ENCODE measurements around the gene SYNGR1.
"Not testable (repeated sequence)": the region's sequence is repeated elsewhere in the genome, so short reads cannot be mapped to it uniquely, and the experiment has no call there.

Gene SYNGR1

DNA sequence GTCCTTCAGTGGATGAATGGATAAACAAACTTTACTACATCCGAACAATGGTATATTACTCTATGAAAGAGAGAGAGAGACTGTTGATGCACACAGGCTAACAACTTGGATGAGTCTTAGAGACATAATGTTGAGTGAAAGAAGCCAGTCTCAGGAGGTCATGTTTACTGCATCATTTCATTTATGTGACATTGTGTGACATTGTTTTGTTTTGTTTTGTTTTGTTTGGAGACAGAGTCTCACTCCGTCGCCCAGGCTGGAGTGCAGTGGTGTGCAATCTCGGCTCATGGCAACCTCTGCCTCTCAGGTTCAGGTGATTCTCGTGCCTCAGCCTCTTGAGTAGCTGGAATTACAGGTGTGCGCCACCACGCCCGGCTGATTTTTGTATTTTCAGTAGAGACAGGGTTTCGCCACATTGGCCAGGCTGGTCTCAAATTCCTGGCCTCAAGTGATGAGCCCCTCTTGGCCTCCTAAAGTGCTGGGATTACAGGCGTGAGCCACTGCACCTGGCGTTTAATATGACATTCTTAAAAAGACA is 62.1 kb downstream of the SYNGR1 start:
- not testable (repeated sequence) for DNase-seq

DNA sequence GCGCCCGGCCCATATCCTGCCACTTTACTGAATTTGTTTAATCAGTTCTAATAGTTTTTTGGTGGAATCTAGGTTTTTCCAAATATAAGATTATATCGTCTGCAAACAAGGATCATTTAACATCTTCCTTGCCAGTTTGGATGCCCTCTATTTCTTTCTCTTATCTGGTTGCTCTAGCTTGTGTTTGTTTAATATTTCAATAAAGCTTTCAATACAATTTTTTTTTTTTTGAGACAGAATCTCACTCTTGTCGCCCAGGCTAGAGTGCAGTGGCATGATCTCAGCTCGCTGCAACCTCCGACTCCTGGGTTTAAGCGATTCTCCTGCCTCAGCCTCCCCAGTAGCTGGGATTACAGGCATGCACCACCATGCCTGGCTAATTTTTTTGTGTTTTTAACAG is 63.4 kb downstream of the SYNGR1 start:
- not testable (repeated sequence) for DNase-seq

DNA sequence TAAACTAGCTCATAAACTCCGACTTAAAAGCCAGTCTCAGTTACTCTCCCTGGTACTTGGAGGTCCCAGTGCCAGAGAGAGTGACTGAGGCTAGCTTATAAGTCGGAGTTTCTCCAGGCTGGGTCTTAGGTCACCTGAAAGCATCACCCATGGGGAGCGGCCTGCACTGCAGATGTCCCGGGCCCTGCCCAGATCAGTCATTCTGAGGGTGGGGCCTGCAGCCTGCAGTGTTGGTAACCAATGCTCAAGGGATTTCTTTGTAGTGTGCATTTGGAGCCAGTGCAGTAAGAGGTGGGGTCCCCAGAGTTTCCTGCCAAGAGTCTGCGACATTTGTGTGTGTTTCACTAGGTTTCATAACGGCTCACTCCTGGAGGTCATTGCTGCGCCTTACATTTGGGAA is 64.6 kb downstream of the SYNGR1 start:
- DNase-seq = peak; percentile 42

DNA sequence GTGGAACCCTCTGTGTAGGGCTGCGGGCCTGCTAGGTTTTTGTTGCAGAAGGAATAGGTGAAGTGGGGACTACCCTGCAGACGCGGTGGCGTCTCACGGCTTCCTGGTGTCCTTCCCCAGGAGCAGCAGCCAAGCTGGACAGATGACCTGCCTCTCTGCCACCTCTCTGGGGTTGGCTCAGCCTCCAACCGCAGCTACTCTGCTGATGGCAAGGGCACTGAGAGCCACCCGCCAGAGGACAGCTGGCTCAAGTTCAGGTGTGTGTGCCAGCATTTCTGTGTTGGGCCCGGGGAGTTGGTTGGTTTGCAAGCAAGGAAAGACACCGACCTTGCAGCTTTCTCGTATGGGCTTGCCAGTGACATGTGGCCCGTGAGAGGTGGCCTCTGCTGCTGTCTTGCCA is 65.1 kb downstream of the SYNGR1 start:
- DNase-seq = no peak

DNA sequence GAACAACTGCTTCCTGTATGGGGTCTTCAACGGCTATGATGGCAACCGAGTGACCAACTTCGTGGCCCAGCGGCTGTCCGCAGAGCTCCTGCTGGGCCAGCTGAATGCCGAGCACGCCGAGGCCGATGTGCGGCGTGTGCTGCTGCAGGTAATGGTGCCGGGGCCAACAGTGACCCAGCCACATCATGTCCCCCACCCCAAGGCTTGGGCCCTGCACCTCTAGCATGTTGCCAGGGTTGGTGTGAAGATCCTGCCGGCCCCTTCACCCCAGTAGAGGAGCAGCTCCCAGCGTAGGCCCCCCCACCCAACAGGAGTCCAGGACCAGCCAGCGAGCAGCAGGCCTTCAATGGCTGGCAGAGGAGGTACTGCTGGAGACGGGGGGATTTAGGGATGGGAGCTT is 65.7 kb downstream of the SYNGR1 start:
- no peak for DNase-seq

DNA sequence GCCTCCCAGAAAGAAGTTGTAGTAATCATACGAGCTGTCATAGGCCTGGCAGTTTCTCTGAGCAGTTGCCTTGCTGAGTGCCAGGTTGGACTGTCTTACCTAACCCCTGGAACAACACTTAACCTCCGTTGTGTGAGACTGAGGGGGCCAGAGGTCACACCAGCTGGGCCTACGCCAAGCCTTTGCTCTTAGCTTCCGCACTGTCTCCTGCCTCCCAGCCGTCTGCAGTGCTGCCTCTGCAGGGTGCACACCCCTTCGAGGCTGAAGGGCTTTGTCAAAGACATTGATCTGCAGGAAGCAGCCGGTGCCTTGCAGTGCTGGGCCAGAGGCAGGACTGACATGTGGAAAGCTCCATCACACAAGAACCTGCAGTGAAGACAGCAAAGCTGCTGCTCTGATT is 66.5 kb downstream of the SYNGR1 start:
- DNase-seq = peak; percentile 56

DNA sequence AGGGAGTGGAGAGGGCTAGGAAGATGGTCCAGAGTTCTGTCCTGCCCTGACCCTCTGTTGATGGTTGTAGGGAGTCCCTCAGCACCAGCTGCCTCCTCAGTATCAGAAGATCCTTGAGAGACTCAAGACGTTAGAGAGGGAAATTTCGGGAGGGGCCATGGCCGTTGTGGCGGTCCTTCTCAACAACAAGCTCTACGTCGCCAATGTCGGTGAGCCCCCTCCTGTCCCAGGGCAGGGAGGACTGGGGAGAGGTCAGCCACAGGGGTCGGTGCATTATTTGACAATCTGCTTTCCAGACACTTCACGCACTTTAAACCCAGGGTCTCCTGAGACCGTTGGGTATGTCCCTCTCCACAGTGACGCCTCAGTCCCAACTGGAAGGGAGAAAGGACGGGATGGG is 67.8 kb downstream of the SYNGR1 start:
- no peak for DNase-seq

DNA sequence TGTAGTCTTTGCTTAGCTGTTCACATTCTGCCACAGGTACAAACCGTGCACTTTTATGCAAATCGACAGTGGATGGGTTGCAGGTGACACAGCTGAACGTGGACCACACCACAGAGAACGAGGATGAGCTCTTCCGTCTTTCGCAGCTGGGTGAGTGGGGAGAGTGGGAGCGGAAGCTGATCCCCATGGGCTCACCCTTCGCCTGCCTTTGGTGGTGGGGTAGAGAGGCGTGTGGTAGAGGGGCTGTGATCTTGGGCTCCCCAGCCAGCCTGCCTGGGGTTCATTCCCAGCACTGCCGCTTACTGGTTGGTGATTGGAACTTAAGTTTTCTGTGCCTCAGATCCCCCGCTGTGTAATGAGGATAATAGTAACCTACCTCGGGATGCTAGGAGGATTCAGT is 68.9 kb downstream of the SYNGR1 start:
- no peak for DNase-seq

DNA sequence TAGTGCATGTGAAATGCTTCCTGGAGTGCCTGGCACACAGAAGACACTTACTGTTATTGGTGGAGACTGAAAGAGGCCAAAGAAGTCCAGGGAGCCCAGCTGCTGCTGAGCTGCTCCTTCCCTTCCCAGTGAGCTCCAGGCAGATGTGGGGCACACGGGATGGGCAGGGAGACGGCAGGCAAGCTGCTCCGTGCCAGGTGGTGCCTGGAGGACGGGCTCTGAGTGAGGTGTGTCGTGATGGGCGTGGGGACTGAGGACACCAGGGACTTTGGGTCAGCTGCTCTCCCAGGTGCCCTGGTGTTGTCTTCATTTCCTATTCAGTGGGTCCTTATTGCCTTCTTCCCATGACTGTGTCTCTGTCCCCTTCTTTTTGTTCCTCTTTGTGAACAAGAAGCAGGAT is 69.3 kb downstream of the SYNGR1 start:
- no peak for DNase-seq

DNA sequence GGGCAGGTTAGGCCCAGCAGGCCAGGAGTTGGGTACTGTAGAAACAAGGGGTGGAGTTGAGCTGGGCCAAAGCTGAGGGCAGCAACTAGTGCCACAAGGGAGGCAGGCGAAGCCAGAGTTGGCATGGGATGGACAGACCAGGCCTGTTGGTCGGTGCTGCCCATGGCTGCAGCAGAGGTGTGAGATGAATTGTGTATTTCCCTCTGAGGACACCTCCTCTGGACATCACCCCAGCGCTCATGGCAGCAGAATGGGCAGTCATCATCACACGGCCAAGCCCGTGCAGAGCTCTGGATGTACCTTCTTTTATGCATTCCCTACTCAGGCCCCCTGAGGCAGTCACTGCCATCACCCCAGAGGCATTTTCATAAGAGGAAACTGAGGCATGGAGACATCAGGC is 70.1 kb downstream of the SYNGR1 start:
- DNase-seq = no peak

DNA sequence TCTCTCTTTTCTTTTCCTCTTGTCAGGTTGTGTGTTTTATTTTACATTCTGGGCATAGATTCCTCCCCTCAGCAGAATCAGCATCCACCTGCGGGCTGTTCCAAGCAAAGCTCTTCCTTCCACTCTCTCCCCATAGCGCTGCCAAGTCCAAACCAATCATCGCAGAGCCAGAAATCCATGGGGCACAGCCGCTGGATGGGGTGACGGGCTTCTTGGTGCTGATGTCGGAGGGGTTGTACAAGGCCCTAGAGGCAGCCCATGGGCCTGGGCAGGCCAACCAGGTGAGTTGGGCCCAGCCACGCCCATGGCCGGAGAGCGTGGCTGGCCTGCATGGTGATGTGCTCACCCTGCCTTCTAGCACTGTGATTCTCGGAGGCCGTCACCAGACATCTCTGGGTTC is 71.9 kb downstream of the SYNGR1 start:
- no peak for DNase-seq

DNA sequence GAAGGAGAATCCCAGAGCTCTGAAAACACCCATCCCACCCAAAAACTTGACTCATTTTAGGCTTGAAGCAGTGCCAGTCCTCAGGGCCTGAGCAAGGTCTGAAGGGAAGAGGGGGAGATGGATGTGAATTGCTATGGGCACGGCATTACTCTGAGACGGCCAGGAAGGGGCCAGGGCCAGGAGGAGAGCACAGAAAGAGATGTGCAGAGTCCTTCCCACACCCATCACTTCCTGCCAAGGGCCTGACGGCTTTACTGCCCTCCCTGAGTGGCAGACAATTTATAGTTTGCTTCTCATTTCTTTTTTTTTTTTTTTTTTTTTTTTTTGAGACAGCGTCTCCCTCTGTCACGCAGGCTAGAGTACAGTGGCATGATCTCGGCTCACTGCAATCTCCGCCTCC is 72.3 kb downstream of the SYNGR1 start:
- no peak for DNase-seq

DNA sequence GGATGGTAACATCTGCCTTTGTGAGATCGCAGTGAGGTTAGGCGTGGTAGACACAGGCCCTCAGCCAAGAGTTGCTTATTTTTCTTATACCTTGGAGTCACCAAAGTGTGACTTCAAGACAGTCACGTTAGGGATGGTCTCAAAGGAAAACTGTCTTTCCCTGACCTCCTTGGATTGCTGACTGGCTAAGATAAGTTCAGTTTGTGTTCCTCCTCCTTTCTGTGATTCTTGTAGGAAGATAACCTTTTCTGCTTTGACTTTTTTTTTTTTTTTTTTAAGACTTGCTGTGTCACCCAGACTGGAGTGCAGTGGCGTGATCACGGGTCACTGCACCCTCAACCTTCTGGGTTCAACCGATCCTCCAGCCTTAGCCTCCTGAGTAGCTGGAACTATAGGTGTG is 72.9 kb downstream of the SYNGR1 start:
- DNase-seq = no peak

DNA sequence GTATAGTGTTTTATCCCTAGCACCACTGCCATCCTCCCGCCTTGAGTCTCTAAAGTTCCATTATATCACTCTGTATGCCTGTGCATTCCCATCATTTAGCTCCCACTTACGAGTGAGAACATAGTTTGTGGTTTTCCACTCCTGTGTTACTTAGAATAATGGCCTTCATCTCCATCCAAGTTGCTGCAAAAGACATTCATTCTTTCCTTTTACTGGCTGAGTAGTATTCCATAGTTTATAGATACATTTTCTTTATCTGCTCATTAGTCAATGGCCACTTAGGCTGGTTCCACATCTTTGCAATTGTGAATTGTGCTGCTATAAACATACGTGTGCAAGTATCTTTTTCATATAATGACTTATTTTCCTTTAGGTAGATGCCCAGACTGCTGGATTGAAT is 74.2 kb downstream of the SYNGR1 start:
- DNase-seq = no peak

DNA sequence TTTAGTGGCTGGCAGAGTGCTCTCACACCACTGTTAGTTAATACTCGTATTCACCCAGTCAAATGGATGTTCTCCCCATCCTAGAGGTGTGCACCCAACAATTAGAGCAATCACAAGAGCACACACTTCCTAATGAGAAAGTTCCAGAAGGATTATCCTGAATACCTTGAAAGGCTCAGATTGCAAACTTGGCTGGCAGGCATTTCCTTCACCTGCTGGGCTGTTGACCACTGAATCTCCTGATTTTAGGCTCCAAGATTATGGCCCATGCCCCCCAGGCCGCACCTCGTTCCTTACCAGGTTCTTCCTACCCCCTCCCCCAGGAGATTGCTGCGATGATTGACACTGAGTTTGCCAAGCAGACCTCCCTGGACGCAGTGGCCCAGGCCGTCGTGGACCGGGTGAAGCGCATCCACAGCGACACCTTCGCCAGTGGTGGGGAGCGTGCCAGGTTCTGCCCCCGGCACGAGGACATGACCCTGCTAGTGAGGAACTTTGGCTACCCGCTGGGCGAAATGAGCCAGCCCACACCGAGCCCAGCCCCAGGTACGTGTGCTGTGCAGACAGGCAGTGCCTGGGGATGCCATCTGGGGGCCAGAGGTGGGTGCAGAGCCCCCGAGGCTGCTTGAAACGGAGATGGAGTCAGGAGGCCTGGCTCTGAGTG is 76.7 kb downstream of the SYNGR1 start:
- no peak for DNase-seq

DNA sequence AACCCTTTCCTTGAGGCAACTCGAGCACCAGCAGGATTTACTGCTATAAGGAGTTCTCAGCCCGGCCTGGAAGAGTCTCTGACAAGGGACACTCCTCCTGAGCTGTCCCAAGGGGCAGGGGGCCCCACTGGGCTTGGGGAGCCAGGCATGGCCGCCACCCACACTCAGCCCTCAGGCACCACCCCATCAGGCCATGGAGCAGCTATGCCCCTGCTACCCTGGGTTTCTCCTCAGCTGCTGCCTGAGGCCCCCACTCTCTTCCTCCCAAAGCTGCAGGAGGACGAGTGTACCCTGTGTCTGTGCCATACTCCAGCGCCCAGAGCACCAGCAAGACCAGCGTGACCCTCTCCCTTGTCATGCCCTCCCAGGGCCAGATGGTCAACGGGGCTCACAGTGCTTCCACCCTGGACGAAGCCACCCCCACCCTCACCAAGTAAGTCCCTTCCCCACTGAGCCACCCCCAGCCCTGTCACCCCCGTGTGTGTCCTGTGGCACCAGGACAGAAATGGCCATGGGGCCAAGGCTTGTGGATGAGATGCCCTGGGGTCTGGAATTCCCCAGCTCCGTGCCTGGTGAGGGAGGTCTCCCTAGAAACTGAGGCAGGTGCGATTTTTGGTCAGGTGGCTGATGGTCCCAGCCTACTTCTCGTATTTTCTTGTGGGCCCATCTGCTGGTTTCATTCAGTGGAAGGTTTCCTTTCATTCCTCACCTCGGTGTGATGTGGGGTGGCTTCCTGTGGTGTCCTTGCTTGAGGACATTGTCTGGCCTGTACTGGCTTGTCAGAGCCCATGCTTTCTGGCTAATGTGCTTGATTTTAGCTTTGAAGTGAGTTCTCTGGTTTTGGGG is 78.2 kb downstream of the SYNGR1 start:
- no peak for DNase-seq

DNA sequence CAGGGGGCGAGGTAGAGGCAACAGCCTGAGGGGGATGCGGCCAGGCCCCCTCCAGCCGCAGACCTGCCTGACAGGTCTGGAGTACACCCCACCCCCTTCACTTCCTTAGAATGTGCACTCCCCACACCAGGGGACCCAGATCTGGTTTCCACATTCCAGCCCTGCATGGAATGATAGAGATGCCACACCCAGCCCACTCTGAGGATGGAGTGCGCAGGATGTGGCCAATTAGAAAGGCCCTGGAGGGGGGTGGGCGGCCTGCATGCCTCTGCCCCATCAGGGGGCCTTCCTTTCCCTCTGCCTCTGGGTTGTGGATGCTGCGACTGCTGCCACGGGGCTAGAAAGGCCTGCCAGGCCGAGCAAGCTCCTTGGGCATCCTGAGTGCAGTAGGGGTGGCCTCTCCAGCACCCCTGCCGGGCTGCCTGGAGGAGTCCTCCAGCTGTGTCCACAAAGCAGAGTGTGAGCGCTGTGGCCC is 78.8 kb downstream of the SYNGR1 start:
- no peak for DNase-seq

DNA sequence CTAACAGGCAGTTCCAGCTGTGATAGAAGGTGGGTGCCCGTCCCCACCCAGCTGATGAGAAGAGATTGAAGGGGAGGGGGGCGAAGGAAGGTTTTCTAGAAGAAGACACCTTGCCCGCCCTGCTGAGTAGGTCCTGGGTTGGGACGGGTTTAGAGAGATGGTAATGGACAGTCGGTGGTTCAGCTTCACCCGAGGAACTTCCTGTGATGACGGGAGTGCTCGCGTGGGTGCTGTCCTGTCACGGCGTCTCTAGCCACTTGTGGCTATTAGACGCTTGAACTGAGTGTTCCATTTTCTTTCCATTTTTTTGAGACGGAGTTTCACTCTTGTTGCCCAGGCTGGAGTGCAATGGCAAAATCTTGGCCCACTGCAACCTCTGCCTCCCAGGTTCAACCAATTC is 79.4 kb downstream of the SYNGR1 start:
- no peak for DNase-seq

DNA sequence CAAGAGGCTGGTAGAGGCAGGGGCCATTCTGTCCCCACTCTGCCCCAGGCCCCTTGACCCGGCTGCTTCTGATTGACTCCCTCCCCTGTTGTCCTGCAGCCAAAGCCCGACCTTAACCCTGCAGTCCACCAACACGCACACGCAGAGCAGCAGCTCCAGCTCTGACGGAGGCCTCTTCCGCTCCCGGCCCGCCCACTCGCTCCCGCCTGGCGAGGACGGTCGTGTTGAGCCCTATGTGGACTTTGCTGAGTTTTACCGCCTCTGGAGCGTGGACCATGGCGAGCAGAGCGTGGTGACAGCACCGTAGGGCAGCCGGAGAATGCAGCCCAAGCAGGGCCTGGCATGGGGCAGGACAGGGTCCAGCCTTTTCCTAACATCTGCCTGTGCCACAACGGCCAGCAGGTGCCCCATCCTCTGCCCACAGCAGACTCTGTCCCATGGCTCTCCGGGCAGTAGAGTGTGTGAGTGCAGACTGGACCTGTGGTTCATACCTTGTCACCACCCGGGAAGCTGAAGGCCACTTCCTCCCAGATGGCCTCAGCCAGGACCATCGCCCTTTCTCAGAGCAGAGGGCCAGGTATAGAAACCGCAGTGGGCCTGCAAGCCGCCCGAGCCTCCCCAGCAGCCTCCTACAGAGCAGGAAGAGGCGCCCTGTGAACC is 80.3 kb downstream of the SYNGR1 start:
- no peak for DNase-seq

DNA sequence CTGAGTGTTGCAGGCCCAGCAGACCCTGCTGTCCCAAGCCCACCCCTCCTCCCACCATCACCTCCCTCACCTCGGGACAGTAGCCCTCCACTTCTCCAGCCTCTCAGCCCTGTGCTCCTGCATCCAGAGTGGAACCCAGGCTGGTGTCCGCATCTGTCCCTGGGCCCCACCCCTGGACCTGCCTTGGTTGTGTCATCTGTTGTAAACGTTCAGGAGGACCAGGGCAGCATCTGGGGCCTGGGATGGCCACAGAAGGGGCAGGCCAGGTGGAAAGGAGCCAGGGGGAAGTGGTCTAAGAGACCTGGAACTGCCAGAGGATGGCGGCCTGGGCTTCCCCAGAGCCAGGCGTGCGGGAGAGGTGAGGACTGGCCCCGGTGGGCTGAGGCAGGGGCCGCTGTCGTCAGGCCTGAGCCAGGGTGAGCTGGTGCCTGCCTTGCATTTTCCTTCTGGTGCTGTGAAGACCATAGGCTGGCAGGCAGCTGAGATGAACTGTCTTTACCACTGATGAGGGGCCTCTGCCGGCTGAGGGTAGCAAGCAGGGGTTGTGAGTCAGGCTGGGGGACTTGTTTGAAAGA is 80.9 kb downstream of the SYNGR1 start:
- no peak for DNase-seq

DNA sequence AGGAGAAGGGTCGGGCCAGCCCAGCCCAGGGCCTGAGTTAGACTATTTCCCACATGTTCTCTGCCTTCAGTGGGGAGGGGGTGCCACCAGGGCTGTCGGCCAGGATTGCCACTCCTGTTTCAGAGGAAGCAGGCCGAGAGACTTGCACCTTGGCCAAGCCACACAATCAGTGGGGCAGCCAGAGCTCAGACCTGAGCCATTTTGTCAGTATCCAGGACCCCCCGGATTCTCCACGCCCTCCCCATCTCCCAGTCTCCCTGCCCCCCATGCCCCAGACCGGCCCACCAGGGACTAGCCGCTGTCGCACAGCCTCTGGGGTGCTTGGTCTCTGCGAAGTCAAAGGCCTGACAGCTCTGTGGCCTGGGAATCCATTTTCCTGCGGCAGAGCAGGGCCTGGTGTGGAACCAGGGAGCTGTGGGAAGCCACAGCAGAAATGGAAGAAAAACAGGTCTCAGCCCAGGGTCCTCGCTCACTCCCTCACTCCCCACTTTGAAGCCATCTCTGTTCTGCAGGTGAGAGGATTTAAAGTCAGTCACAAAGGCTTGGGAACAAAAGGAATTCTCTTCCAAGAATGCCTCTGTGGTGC is 81.5 kb downstream of the SYNGR1 start:
- DNase-seq = no peak

DNA sequence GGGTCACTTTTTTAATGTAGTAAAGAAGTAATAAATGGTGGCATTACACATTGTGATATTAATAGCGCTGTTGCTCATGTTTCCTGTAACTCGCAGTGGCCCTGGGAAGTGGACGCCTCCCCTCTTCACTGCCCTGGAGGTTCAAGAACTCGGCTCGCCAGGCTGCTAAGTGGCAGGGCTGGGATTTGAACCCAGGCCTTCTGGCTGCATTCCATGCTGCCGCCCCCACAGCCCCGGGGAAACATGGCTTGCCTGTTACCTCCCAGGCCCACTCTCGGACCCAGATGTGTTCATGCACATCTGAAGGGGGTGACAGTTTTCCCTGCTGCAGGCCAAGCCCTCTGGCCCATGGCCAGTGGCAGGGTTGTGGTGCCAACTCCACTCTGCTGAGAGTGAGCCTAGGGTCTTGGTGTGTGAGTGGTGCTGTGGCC is 82.0 kb downstream of the SYNGR1 start:
- DNase-seq = no peak

DNA sequence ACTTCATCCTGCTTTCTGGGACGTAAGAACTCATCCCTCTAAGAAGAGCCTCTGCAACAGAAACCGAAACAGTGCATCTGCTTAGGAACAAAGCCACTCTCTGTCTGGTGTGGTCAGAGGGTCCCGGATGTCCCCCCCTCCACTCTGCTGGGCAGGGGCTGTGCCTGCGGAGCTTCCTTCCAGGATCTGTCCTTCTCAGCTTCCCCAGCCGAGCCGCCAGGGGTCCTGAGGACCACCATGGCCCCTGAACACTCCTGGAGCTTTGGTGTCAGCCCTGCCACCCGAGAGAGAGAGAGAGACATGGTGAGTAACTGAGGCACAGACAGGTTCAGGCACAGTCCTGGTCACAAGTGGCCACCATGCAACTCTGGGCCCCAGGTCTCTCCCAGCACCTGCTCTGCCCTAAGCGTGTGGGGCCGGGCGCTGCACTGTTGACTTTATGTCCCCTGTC is 82.6 kb downstream of the SYNGR1 start:
- DNase-seq = no peak

All from CD4-positive, alpha-beta T cell treated with Interleukin-17A for 4 hours (primary cell).